Bronchial epithelial cell (primary cell): ENCODE data around the gene UBQLN4. TPM values are rescaled to one million over a fixed set of nuclear protein-coding genes. Genes with fewer than 3 reads are reported as not detected.
A peak's percentile ranks its signal among the peaks of the same experiment; 100 is the strongest.

Source experiments
- DNase-seq: peaks from one replicate; pipeline ENCODE4 v3.0.0-alpha.2; 2010; ENCODE audit warnings: low read depth
- FAIRE-seq: peaks from 2 replicates; lab custom pipeline; 2011; peaks lifted over from hg19 to GRCh38; lab: Jason Lieb, UNC
- H3K27me3 ChIP-seq: 2 replicates; pipeline ENCODE4 v1.5.1; 2011; ENCODE audit warnings: low read length; ENCODE audit not compliant: control insufficient read depth, insufficient read depth
- H3K36me3 ChIP-seq: 2 replicates; pipeline ENCODE4 v1.5.1; 2011; ENCODE audit warnings: low read length; ENCODE audit not compliant: control insufficient read depth, insufficient read depth
- H3K4me3 ChIP-seq: 2 replicates; pipeline ENCODE4 v1.5.1; 2011; ENCODE audit warnings: mild to moderate bottlenecking, low read depth, low read length, control low read depth
- CTCF ChIP-seq: IDR thresholded peaks from 2 replicates; pipeline ENCODE4 v1.5.1; 2011; ENCODE audit warnings: mild to moderate bottlenecking, moderate library complexity, low read length, control low read depth, inconsistent platforms; ENCODE audit not compliant: insufficient read depth, severe bottlenecking
- total RNA-seq: library from RNA; depleted of rRNA; stranded (reverse); fragments of >200 nt; gene quantifications from 2 replicates; pipeline ENCODE4 v1.2.1, GENCODE V29; 2014

The UBQLN4 gene
- 13.7 and 17.4 TPM in 2 replicates for total RNA-seq

- FAIRE-seq (no peak), DNase-seq (peak; percentile 53)
- H3K36me3 ChIP-seq = peaks cover 10% of the 10 kb centered on the region
Measured at GRCh38 chr1:156053768-156054499, at the start of gene UBQLN4. UBQLN4 (minus strand) TSS chr1:156053798; CDS start chr1:156053701, 97 bp downstream.

GRCh38 chr1:156102633-156103511 is 49.3 kb upstream of the UBQLN4 start:
- Histone ChIP-seq H3K4me3 (no peak overlapping the region), H3K27me3 (no peaks in the 10 kb centered on the region), H3K36me3 (no peaks in the 10 kb centered on the region)
- no peak for TF ChIP-seq CTCF
- FAIRE-seq (no peak), DNase-seq (peak; percentile 19)

More at GRCh38 chr1:156053768-156054499, at the start of gene UBQLN4:
- peak; percentile 37 for TF ChIP-seq CTCF
- H3K4me3 ChIP-seq = peak within 1 kb of the TSS; percentile 81
- no peaks in the 10 kb centered on the region for H3K27me3 ChIP-seq

GRCh38 chr1:156101880-156102279 is 48.3 kb upstream of the UBQLN4 start:
- no peaks in the 10 kb centered on the region for H3K36me3 ChIP-seq
- FAIRE-seq (no peak), DNase-seq (no peak)
- no peaks in the 10 kb centered on the region for H3K27me3 ChIP-seq
- TF ChIP-seq CTCF = no peak
- H3K4me3 ChIP-seq = no peak overlapping the region

- Histone ChIP-seq H3K36me3 (no peaks in the 10 kb centered on the region), H3K27me3 (no peaks in the 10 kb centered on the region), H3K4me3 (no peak overlapping the region)
- no peak for FAIRE-seq
- no peak for TF ChIP-seq CTCF
- DNase-seq = peak; percentile 86
Measured at GRCh38 chr1:156100205-156100995, 46.8 kb upstream of the UBQLN4 start.

- H3K27me3 ChIP-seq = no peaks in the 10 kb centered on the region
- FAIRE-seq = no peak
- H3K4me3 ChIP-seq = no peak overlapping the region
- TF ChIP-seq CTCF = no peak
- H3K36me3 ChIP-seq = no peaks in the 10 kb centered on the region
- DNase-seq = no peak
Measured at GRCh38 chr1:156099282-156099681, 45.7 kb upstream of the UBQLN4 start.
